Measurements from ENCODE around the gene MROH9.

MROH9 gene

GRCh38 chr1:171032822-171033702 is 97.7 kb downstream of the MROH9 start:
- TF ChIP-seq FOXP2 (optimal IDR thresholded peaks at IDR 0.05; ENCODE audit: borderline replicate concordance, extremely low read depth, extremely low read length, insufficient read depth) (no peak), SIN3A (IDR thresholded peaks at IDR 0.05; ENCODE audit: borderline replicate concordance, insufficient read depth, low read length) (no peak)

- no peak for TF ChIP-seq FOXP2 (optimal IDR thresholded peaks at IDR 0.05; ENCODE audit: borderline replicate concordance, extremely low read depth, extremely low read length, insufficient read depth)
- no peak for TF ChIP-seq REST (IDR thresholded peaks at IDR 0.05; ENCODE audit: insufficient read depth in 1 of 2, low read depth in 2 of 2, low read length in 2 of 2)
- no peak for TF ChIP-seq SIN3A (IDR thresholded peaks at IDR 0.05; ENCODE audit: borderline replicate concordance, insufficient read depth, low read length)
- TF ChIP-seq TAF1 (IDR thresholded peaks at IDR 0.05; ENCODE audit: borderline replicate concordance, insufficient read depth, low read length): no peak
- TF ChIP-seq POLR2AphosphoS5 (IDR thresholded peaks at IDR 0.05; ENCODE audit: low read depth, low read length): no peak
Measured at GRCh38 chr1:171037626-171038025, 102.3 kb downstream of the MROH9 start.

GRCh38 chr1:171038284-171038683 is 103.0 kb downstream of the MROH9 start:
- TF ChIP-seq POLR2AphosphoS5 (IDR thresholded peaks at IDR 0.05; ENCODE audit: low read depth, low read length): no peak
- TF ChIP-seq REST (IDR thresholded peaks at IDR 0.05; ENCODE audit: insufficient read depth in 1 of 2, low read depth in 2 of 2, low read length in 2 of 2): no peak
- TF ChIP-seq FOXP2 (optimal IDR thresholded peaks at IDR 0.05; ENCODE audit: borderline replicate concordance, extremely low read depth, extremely low read length, insufficient read depth): no peak
- TF ChIP-seq SIN3A (IDR thresholded peaks at IDR 0.05; ENCODE audit: borderline replicate concordance, insufficient read depth, low read length): no peak
- no peak for TF ChIP-seq TAF1 (IDR thresholded peaks at IDR 0.05; ENCODE audit: borderline replicate concordance, insufficient read depth, low read length)

- no peak for TF ChIP-seq SIN3A (IDR thresholded peaks at IDR 0.05; ENCODE audit: borderline replicate concordance, insufficient read depth, low read length)
- no peak for TF ChIP-seq FOXP2 (optimal IDR thresholded peaks at IDR 0.05; ENCODE audit: borderline replicate concordance, extremely low read depth, extremely low read length, insufficient read depth)
- no peak for TF ChIP-seq TAF1 (IDR thresholded peaks at IDR 0.05; ENCODE audit: borderline replicate concordance, insufficient read depth, low read length)
- no peak for TF ChIP-seq POLR2AphosphoS5 (IDR thresholded peaks at IDR 0.05; ENCODE audit: low read depth, low read length)
- no peak for TF ChIP-seq REST (IDR thresholded peaks at IDR 0.05; ENCODE audit: insufficient read depth in 1 of 2, low read depth in 2 of 2, low read length in 2 of 2)
Measured at GRCh38 chr1:171048014-171048413, 112.7 kb downstream of the MROH9 start.

GRCh38 chr1:171052977-171053376 is 117.6 kb downstream of the MROH9 start:
- TF ChIP-seq TAF1 (IDR thresholded peaks at IDR 0.05; ENCODE audit: borderline replicate concordance, insufficient read depth, low read length): no peak
- no peak for TF ChIP-seq POLR2AphosphoS5 (IDR thresholded peaks at IDR 0.05; ENCODE audit: low read depth, low read length)
- no peak for TF ChIP-seq SIN3A (IDR thresholded peaks at IDR 0.05; ENCODE audit: borderline replicate concordance, insufficient read depth, low read length)
- no peak for TF ChIP-seq REST (IDR thresholded peaks at IDR 0.05; ENCODE audit: insufficient read depth in 1 of 2, low read depth in 2 of 2, low read length in 2 of 2)
- no peak for TF ChIP-seq FOXP2 (optimal IDR thresholded peaks at IDR 0.05; ENCODE audit: borderline replicate concordance, extremely low read depth, extremely low read length, insufficient read depth)
